ENCODE data around the gene THADA. TPM values are rescaled to one million over a fixed set of nuclear protein-coding genes. Genes with fewer than 3 reads are reported as not detected.

The THADA gene
- total RNA-seq, 1 donor: 39.4 TPM

- H3K79me2 ChIP-seq (ENCODE audit: insufficient read depth, low read length): no peaks in the 10 kb centered on the region
These were observed 316.5 kb downstream of the THADA start for GRCh38 chr2:43279317-43279840.

GRCh38 chr2:43278564-43279220 is 317.1 kb downstream of the THADA start:
- H3K36me3 ChIP-seq (ENCODE audit: insufficient read depth, low read length): peaks cover 21% of the 10 kb centered on the region

More at GRCh38 chr2:43279317-43279840, 316.5 kb downstream of the THADA start:
- Histone ChIP-seq H3K27me3 (ENCODE audit: insufficient read depth, low read length) (no peaks in the 10 kb centered on the region), H3K36me3 (ENCODE audit: insufficient read depth, low read length) (peaks cover 25% of the 10 kb centered on the region), H3K4me2 (ENCODE audit: insufficient read depth, low read length) (no peak overlapping the region), H2AFZ (ENCODE audit: low read length) (no peak overlapping the region), H4K20me1 (ENCODE audit: insufficient read depth, low read length) (peaks cover 5% of the 10 kb centered on the region), H3K4me3 (ENCODE audit: insufficient read depth, low read length) (no peak overlapping the region), H3K9me3 (ENCODE audit: low read depth, low read length) (peaks cover 1% of the 10 kb centered on the region), H3K27ac (ENCODE audit: low read depth, low read length) (no peak overlapping the region), H3K4me1 (ENCODE audit: insufficient read depth, low read length) (peaks cover 10% of the 10 kb centered on the region)
- TF ChIP-seq CTCF (IDR thresholded peaks at IDR 0.05; ENCODE audit: extremely low read depth, low read depth, low read length): no peak
- no peak for DNase-seq (ENCODE audit: insufficient read length, low spot score, missing footprints)

GRCh38 chr2:43276962-43277391 is 318.9 kb downstream of the THADA start:
- no peak for DNase-seq (ENCODE audit: insufficient read length, low spot score, missing footprints)
- no peak overlapping the region for H2AFZ ChIP-seq (ENCODE audit: low read length)
- peaks cover 5% of the 10 kb centered on the region for H4K20me1 ChIP-seq (ENCODE audit: insufficient read depth, low read length)
- H3K4me1 ChIP-seq (ENCODE audit: insufficient read depth, low read length): peaks cover 23% of the 10 kb centered on the region
- H3K4me2 ChIP-seq (ENCODE audit: insufficient read depth, low read length): no peak overlapping the region
- no peaks in the 10 kb centered on the region for H3K9me3 ChIP-seq (ENCODE audit: low read depth, low read length)
- peaks cover 9% of the 10 kb centered on the region for H3K36me3 ChIP-seq (ENCODE audit: insufficient read depth, low read length)
- H3K4me3 ChIP-seq (ENCODE audit: insufficient read depth, low read length): no peak overlapping the region
- H3K27me3 ChIP-seq (ENCODE audit: insufficient read depth, low read length): no peaks in the 10 kb centered on the region
- no peaks in the 10 kb centered on the region for H3K79me2 ChIP-seq (ENCODE audit: insufficient read depth, low read length)
- TF ChIP-seq CTCF (IDR thresholded peaks at IDR 0.05; ENCODE audit: extremely low read depth, low read depth, low read length): no peak
- H3K27ac ChIP-seq (ENCODE audit: low read depth, low read length): no peak overlapping the region

More at GRCh38 chr2:43278564-43279220, 317.1 kb downstream of the THADA start:
- H2AFZ ChIP-seq (ENCODE audit: low read length): no peak overlapping the region
- H4K20me1 ChIP-seq (ENCODE audit: insufficient read depth, low read length): peaks cover 5% of the 10 kb centered on the region
- H3K4me1 ChIP-seq (ENCODE audit: insufficient read depth, low read length): peaks cover 16% of the 10 kb centered on the region
- H3K27me3 ChIP-seq (ENCODE audit: insufficient read depth, low read length): no peaks in the 10 kb centered on the region
- DNase-seq (ENCODE audit: insufficient read length, low spot score, missing footprints): no peak
- no peak overlapping the region for H3K4me3 ChIP-seq (ENCODE audit: insufficient read depth, low read length)
- H3K79me2 ChIP-seq (ENCODE audit: insufficient read depth, low read length): no peaks in the 10 kb centered on the region
- H3K27ac ChIP-seq (ENCODE audit: low read depth, low read length): no peak overlapping the region
- no peaks in the 10 kb centered on the region for H3K9me3 ChIP-seq (ENCODE audit: low read depth, low read length)
- no peak for TF ChIP-seq CTCF (IDR thresholded peaks at IDR 0.05; ENCODE audit: extremely low read depth, low read depth, low read length)
- H3K4me2 ChIP-seq (ENCODE audit: insufficient read depth, low read length): no peak overlapping the region

GRCh38 chr2:43276266-43276941 is 319.4 kb downstream of the THADA start:
- H3K36me3 ChIP-seq (ENCODE audit: insufficient read depth, low read length): peaks cover 9% of the 10 kb centered on the region
- H3K9me3 ChIP-seq (ENCODE audit: low read depth, low read length): no peaks in the 10 kb centered on the region
- no peaks in the 10 kb centered on the region for H3K27me3 ChIP-seq (ENCODE audit: insufficient read depth, low read length)
- H3K4me1 ChIP-seq (ENCODE audit: insufficient read depth, low read length): peaks cover 23% of the 10 kb centered on the region
- no peak overlapping the region for H3K4me2 ChIP-seq (ENCODE audit: insufficient read depth, low read length)
- peaks cover 5% of the 10 kb centered on the region for H4K20me1 ChIP-seq (ENCODE audit: insufficient read depth, low read length)
- no peak for DNase-seq (ENCODE audit: insufficient read length, low spot score, missing footprints)
- H3K79me2 ChIP-seq (ENCODE audit: insufficient read depth, low read length): no peaks in the 10 kb centered on the region
- TF ChIP-seq CTCF (IDR thresholded peaks at IDR 0.05; ENCODE audit: extremely low read depth, low read depth, low read length): no peak
- no peak overlapping the region for H2AFZ ChIP-seq (ENCODE audit: low read length)
- no peak overlapping the region for H3K4me3 ChIP-seq (ENCODE audit: insufficient read depth, low read length)
- no peak overlapping the region for H3K27ac ChIP-seq (ENCODE audit: low read depth, low read length)

Measured in osteoblast (primary cell).